AG04449 (cell line): ENCODE results near the gene IL10.

Source experiments
- CTCF ChIA-PET: fragments of 350-600 bp; formaldehyde crosslinking; extraction: SDS; loops from one replicate; lab custom pipeline; 2021; ENCODE audit warnings: antibody characterized with exemption; lab: Yijun Ruan, JAX
- POLR2A ChIA-PET: fragments of 400-600, 350-600 bp; formaldehyde crosslinking; extraction: SDS; loops from one replicate; lab custom pipeline; 2020; ENCODE audit warnings: antibody characterized with exemption, inconsistent platforms; lab: Yijun Ruan, JAX
- DNase-seq: peaks from one replicate; pipeline ENCODE4 v3.0.0-alpha.2; 2010; ENCODE audit warnings: low read depth, low spot score
- H3K4me3 ChIP-seq: 2 replicates; pipeline ENCODE4 v1.5.1; 2011; ENCODE audit warnings: low read depth, mild to moderate bottlenecking, control low read depth, low read length
- CTCF ChIP-seq: IDR thresholded peaks from one replicate; pipeline ENCODE4 v1.5.1; 2011; ENCODE audit warnings: mild to moderate bottlenecking, moderate library complexity, low read length, control low read depth, inconsistent platforms; ENCODE audit not compliant: insufficient read depth; ENCODE audit errors: missing control alignments

Gene IL10

GRCh38 chr1:206801467-206801866 is 29.2 kb upstream of the IL10 start:
- CTCF ChIA-PET, result interaction anchor here (1.0 to 2.7 kb wide), 8 partner anchors 9 to 171 kb away, joined by 3 to 13 read pairs (median 3); no protein-coding TSS in a partner anchor
- no peak overlapping the region for H3K4me3 ChIP-seq
- no peak for TF ChIP-seq CTCF
- DNase-seq, result no peak
- POLR2A ChIA-PET, result no interaction called here

- TF ChIP-seq CTCF, result no peak
- ChIA-PET POLR2A (interaction anchor here (0.7 kb wide), 1 partner anchor 27 kb away, joined by 3 read pairs; no protein-coding TSS in a partner anchor), CTCF (interaction anchor here (1.0 to 3.5 kb wide), 6 partner anchors 8 to 171 kb away, joined by 3 to 23 read pairs (median 4); no protein-coding TSS in a partner anchor)
- DNase-seq, result no peak
- H3K4me3 ChIP-seq, result no peak overlapping the region
These were observed 28.6 kb upstream of the IL10 start for GRCh38 chr1:206800891-206801290.

GRCh38 chr1:206800411-206800810 is 28.1 kb upstream of the IL10 start:
- ChIA-PET POLR2A (interaction anchor here (0.7 kb wide), 1 partner anchor 28 kb away, joined by 3 read pairs; no protein-coding TSS in a partner anchor), CTCF (interaction anchor here (0.8 to 3.5 kb wide), 8 partner anchors 9 to 170 kb away, joined by 3 to 23 read pairs (median 10); no protein-coding TSS in a partner anchor)
- no peak for DNase-seq

GRCh38 chr1:206799311-206799710 is 27.0 kb upstream of the IL10 start:
- no peak overlapping the region for H3K4me3 ChIP-seq
- DNase-seq, result no peak
- ChIA-PET CTCF (interaction anchor here (0.5 to 3.5 kb wide), 11 partner anchors 8 to 168 kb away, joined by 3 to 23 read pairs (median 7); no protein-coding TSS in a partner anchor), POLR2A (no interaction called here)
- TF ChIP-seq CTCF, result no peak

More at GRCh38 chr1:206800411-206800810, 28.1 kb upstream of the IL10 start:
- TF ChIP-seq CTCF, result no peak
- no peak overlapping the region for H3K4me3 ChIP-seq

GRCh38 chr1:206798384-206798996 is 26.2 kb upstream of the IL10 start:
- no peak for DNase-seq
- TF ChIP-seq CTCF, result no peak
- no peak overlapping the region for H3K4me3 ChIP-seq
- POLR2A ChIA-PET, result no interaction called here
- CTCF ChIA-PET, result interaction anchor here (1.2 to 3.5 kb wide), 10 partner anchors 9 to 115 kb away, joined by 3 to 23 read pairs (median 7); no protein-coding TSS in a partner anchor
